Psoas muscle (tissue), 8 donors: ENCODE measurements around the gene UTS2B. TPM values are rescaled to one million over a fixed set of nuclear protein-coding genes. Genes with fewer than 3 reads are reported as not detected.
A peak's percentile ranks its signal among the peaks of the same experiment; 100 is the strongest.

Source experiments
- ATAC-seq, 4 donors: fragments of 200-7000 bp; cut with Tn5 transposase; one replicate each; pipeline ENCODE4 v1.9.1; 2020; ENCODE audit warnings: moderate library complexity in 3 of 4, mild to moderate bottlenecking in 2 of 4
- DNase-seq, 2 donors: peaks; one replicate each; pipeline ENCODE4 v3.0.0-alpha.2; 2020
- H3K27ac ChIP-seq: fragments of 200-600 bp; one replicate; pipeline ENCODE4 v1.8.0; 2022
- H3K27me3 ChIP-seq, 3 donors: fragments of 200-600 bp in 1 of 3; one replicate each; pipeline versions ENCODE4 v1.6.1 to v1.8.0; 2013 to 2022; ENCODE audit warnings: low read length in 2 of 3, mild to moderate bottlenecking in 2 of 3, moderate library complexity in 1 of 3; ENCODE audit not compliant: insufficient read depth in 3 of 3
- H3K36me3 ChIP-seq, 2 donors: fragments of 200-600 bp in 1 of 2; one replicate each; pipeline versions ENCODE4 v1.6.1 to v1.8.0; 2013 to 2022; ENCODE audit warnings: low read depth in 1 of 2, mild to moderate bottlenecking in 1 of 2, moderate library complexity in 1 of 2; ENCODE audit not compliant: insufficient read depth in 1 of 2
- H3K4me1 ChIP-seq: fragments of 200-600 bp; one replicate; pipeline ENCODE4 v1.8.0; 2022
- H3K4me3 ChIP-seq: fragments of 200-600 bp; one replicate; pipeline ENCODE4 v1.8.0; 2022; ENCODE audit warnings: mild to moderate bottlenecking
- H3K9me3 ChIP-seq: fragments of 200-600 bp; one replicate; pipeline ENCODE4 v1.8.0; 2022
- WGBS, 3 donors: extraction: QIAGEN DNeasy Blood & Tissue Kit; methylation state at CpG; one replicate each; pipeline versions ENCODE4 v1.1.6 to v1.1.7; 2013; 5-methylcytosine and 5-hydroxymethylcytosine counted together
- intact Hi-C, 2 donors: fragments of 100-400 bp; cut with DNase I; formaldehyde crosslinking; loops; one replicate each; pipeline versions ENCODE4 v1.11.0 to v1.14.2; 2022
- polyA plus RNA-seq, 3 donors: library from polyadenylated mRNA; stranded (reverse); fragments of 200-250 nt; gene quantifications; one replicate each; pipeline ENCODE4 v1.2.3, GENCODE V29; 2013
- total RNA-seq, 4 donors: library from RNA; stranded (reverse); fragmentation: NEBNext Ultra II Directional in 2 of 4; extraction: Animal tissue kit (Norgen Biotek cat#: 25700) in 2 of 4; gene quantifications; one replicate each; pipeline versions ENCODE4 v1.2.1 to v1.2.4, GENCODE V29; 2021 to 2023
- TF ChIP-seq, protein P1 (sequence below): fragments of 200-600 bp; IDR thresholded peaks from one replicate; pipeline ENCODE4 v1.8.0; 2022; ENCODE audit warnings: antibody characterized with exemption
- donor health status: healthy with polysubstance abuse.
- donor health status: DM: no; HTN: no; CAD: no; lungs with moderate emphysema.
- donor health status: Bipolar disorder and iron deficiency.
- donor health status: healthy.
- donor health status: DM: yes; HTN: yes; CAD: no.
- donor health status: DM: no; HTN: no; CAD: no.
- donor health status: DM: no; HTN: no; CAD: no.
- donor health status: DM: yes; HTN: yes; CAD: no.

UTS2B gene
- total and polyA plus RNA-seq, 7 donors: 0.03 to 0.22 (median 0.05) TPM; not detected in 3

DNA sequence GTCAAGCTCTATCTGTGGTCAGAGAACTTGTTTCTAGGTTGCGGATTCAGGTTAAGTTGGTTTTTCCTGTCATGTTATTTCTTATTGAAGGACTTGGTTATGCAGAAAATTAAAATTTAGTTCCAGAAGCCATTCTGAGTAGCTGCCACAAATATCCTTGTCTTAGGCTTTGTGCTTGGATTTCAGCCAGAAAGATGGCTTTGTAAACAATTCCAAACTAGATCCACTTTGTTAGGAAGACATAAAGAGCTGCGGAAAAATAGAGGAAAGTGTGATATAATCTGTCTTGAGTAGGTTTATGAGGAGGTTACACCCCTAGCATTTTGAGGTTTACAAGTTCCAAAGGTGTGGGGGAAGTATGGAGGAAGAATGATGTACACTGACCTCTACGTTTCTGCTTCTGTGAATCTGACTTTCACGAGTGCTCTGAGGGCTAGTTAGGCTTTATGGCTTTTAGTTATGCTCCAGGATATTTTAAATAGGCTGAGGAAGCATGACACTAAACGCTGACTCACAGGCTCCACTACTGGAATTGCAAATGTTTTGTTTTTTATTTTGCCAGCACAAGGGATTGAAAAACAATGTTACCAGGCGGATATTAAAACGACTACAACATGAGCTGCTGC is 46.3 kb upstream of the UTS2B start:
- H3K27ac ChIP-seq: peak overlapping the region; percentile 55
- peak overlapping the region; percentile 17 for H3K4me3 ChIP-seq
- ATAC-seq (peak; percentile 56 to 88 (median 72)), DNase-seq (no peak)
- no peaks in the 10 kb centered on the region for H3K27me3 ChIP-seq
- TF ChIP-seq, protein P1, sequence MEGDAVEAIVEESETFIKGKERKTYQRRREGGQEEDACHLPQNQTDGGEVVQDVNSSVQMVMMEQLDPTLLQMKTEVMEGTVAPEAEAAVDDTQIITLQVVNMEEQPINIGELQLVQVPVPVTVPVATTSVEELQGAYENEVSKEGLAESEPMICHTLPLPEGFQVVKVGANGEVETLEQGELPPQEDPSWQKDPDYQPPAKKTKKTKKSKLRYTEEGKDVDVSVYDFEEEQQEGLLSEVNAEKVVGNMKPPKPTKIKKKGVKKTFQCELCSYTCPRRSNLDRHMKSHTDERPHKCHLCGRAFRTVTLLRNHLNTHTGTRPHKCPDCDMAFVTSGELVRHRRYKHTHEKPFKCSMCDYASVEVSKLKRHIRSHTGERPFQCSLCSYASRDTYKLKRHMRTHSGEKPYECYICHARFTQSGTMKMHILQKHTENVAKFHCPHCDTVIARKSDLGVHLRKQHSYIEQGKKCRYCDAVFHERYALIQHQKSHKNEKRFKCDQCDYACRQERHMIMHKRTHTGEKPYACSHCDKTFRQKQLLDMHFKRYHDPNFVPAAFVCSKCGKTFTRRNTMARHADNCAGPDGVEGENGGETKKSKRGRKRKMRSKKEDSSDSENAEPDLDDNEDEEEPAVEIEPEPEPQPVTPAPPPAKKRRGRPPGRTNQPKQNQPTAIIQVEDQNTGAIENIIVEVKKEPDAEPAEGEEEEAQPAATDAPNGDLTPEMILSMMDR: no peak
- intact Hi-C loops: no loop called here
- H3K9me3 ChIP-seq: no peaks in the 10 kb centered on the region
- peaks cover 5 to 26% of the 10 kb centered on the region in 2 donors for H3K36me3 ChIP-seq
- 28 to 30% (median 29%) methylated on average over 7 of the region's 7 CpGs for WGBS, 3 donors
- peaks cover 34% of the 10 kb centered on the region for H3K4me1 ChIP-seq

DNA sequence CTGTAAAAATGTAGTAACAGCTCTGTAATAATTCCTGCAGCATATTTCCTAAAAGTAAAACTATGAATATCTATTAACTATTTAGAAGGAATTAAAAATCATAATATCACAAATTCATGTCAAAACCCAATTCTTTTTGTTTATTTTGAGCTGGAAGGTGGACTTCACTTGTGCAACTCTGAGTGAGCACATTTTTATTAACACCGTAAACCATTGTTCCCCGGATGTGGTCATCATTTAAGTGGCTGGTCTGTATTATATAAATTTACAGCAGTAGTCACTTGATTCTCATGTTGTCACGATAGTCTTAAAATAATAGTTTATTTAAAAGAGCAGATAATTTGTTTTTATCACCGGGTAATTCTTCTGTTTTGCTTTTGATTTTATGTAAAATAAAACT is 43.0 kb upstream of the UTS2B start:
- no peak for DNase-seq
- Histone ChIP-seq H3K9me3 (no peaks in the 10 kb centered on the region), H3K27ac (no peak overlapping the region), H3K4me3 (no peak overlapping the region), H3K4me1 (peaks cover 23% of the 10 kb centered on the region), H3K27me3 (no peaks in the 10 kb centered on the region), H3K36me3 (peaks cover 0 to 32% of the 10 kb centered on the region in 2 donors)
- intact Hi-C loops: no loop called here
- 70 to 90% (median 79%) methylated on average over 4 of the region's 4 CpGs for WGBS, 3 donors
- TF ChIP-seq, protein P1: no peak
- ATAC-seq: no peak

DNA sequence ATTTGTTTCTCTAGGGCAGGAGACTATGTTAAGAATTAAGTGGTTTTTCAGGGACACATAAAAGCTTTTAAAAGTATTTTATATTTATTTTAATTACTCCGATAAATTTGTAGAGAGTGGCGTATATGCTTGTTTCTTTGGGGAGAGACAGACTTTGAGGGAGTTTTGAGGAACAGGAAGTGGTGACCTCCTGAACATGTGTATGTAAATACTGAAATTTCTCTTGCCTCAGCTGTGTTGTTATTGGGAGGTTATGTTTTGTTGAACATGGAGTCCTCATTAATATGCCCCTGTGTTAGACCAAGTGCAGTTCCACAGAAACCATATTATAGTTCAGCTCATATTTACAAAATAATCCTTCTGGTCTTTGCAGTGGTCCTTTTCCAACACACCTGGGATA is 41.8 kb upstream of the UTS2B start:
- intact Hi-C loops: no loop called here
- no peak overlapping the region for H3K27ac ChIP-seq
- 89 to 92% (median 91%) methylated on average over 2 of the region's 2 CpGs for WGBS, 3 donors
- TF ChIP-seq, protein P1: no peak
- H3K4me3 ChIP-seq: no peak overlapping the region
- peaks cover 0 to 38% of the 10 kb centered on the region in 2 donors for H3K36me3 ChIP-seq
- no peaks in the 10 kb centered on the region for H3K9me3 ChIP-seq
- H3K27me3 ChIP-seq: no peaks in the 10 kb centered on the region
- no peak for ATAC-seq
- peaks cover 11% of the 10 kb centered on the region for H3K4me1 ChIP-seq
- no peak for DNase-seq

DNA sequence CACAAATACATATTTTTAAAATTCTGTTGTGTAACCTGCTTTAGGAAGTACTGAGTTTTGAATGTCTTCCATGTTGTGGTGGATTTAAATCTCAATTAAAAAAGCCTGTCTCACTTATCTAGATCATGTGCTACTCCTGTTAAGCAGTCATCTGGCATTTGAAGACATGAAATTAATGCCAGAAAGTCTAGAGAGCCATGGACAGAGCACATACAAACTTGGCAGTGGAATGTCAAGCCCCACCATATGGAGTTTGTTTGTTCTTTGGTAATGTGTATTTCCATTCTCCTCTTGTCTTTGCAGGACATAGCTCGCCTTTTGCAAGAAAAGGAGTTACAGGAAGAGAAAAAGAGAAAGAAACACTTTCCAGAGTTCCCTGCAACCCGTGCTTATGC is 39.3 kb upstream of the UTS2B start:
- 88 to 90% (median 89%) methylated on average over 2 of the region's 2 CpGs for WGBS, 3 donors
- Histone ChIP-seq H3K4me3 (no peak overlapping the region), H3K4me1 (no peaks in the 10 kb centered on the region), H3K9me3 (no peaks in the 10 kb centered on the region), H3K27ac (no peak overlapping the region), H3K27me3 (no peaks in the 10 kb centered on the region), H3K36me3 (peaks cover 0 to 58% of the 10 kb centered on the region in 2 donors)
- DNase-seq (no peak), ATAC-seq (no peak)
- intact Hi-C loops: loop anchor here in 1 of 2 donors (5.0 kb wide), 1 partner anchor 37 kb away; the partner anchor contains the start of gene UTS2B
- TF ChIP-seq, protein P1: no peak
